ENCODE measurements around the gene MCHR2.

The MCHR2 gene

DNA sequence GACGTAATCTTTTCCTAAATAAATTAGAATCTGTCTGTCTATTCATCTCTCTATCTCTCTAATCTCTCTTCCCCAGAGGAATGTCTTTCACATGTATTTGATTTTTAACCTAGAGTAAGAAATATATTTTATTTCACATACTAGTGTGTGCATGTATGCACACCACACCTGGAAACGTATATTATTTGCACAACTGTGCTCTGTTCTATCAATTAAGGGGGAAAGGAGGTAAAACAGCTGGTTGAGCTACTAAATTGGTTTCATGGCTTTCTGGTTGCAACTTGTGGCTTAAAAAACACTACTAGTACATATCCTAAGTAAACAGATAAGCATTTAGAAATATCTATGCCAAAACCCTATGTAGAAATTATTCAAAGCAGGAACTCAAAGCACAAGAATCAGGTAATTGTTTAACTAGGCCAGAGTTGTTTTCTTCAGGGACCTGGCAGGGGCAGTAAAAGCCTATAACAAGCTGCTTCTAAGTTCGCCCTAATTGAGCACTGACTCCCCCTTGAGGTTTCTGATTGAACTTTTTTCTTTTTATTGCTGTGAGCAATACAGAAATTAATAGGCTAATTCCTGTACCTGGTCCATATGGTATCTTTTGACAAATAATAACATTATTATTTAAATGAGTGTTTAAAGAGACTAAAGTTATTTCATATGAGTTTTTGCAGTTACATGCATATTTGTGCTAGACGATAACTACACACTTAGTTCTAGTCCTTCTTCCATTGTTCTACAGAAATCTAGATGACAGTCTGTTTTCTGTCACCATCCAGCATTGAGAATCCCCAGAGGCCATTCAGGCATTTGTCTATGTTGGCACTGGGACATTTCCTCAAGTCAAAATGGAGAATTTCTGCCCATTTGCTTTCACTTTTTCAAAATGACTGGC lies 88.6 kb downstream of the MCHR2 start:
- no peak for DNase-seq (ENCODE audit: low read depth in 4 of 4, low spot score in 1 of 4)

DNA sequence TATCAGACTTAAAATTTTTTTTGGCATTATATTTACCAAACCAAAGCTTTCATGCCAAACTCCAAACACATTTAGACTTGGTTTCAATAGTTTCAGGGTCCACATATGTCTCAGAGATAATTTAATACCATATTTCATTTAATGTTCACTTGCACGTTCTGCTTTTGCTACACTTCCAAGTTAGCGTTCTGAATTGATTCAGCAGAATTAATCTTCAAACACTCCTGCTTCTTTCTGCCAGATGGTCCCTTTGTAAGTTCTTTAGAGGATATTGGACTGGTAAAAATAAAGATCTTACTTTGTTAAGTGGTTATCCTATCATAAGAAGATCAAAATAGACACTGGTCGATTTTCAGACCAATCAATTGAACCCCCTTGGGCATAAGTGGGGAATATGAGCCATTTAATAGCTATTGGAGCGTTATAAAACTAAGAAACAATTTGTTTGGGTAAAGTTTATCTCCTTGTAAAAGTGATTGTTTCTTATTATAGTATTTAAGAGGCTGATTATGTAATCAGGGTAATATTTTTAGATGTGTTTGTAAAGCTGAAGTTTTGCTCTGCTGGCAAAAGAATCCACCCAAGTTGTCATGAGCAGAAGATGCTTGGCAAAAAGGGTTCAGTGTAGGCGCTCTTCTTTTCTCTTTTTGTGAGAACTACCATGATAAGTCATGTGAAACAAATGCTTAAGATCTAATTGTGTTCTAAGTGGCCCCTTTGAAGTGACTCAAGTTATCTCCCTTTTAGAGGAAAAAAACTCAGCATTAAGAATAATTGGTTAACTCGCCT lies 92.2 kb downstream of the MCHR2 start:
- no peak for DNase-seq (ENCODE audit: low read depth in 4 of 4, low spot score in 1 of 4)

DNA sequence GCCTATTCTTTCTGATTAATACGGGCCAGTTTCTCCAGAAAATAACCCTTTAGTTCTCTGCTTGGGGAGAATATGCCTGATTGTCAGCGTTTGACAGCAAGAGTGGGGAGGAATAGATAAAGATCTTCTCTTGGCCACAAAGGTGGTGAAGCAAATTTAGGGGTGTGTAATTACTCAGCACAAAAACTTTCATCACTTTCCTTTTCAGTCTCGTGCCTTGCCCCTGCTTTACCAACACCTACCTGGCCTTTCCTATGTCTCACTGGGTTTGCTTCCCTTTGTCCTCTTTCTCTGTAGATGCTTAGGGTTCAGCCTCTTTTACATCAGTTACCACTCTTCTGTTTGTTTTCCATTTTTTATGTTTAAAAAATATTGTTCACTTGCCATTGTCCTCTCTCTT lies 99.2 kb downstream of the MCHR2 start:
- no peak for DNase-seq (ENCODE audit: low read depth in 4 of 4, low spot score in 1 of 4)

- no peak for DNase-seq (ENCODE audit: low read depth in 4 of 4, low spot score in 1 of 4)
Observed at GRCh38 chr6:99887066-99887465, 107.0 kb downstream of the MCHR2 start.

DNA sequence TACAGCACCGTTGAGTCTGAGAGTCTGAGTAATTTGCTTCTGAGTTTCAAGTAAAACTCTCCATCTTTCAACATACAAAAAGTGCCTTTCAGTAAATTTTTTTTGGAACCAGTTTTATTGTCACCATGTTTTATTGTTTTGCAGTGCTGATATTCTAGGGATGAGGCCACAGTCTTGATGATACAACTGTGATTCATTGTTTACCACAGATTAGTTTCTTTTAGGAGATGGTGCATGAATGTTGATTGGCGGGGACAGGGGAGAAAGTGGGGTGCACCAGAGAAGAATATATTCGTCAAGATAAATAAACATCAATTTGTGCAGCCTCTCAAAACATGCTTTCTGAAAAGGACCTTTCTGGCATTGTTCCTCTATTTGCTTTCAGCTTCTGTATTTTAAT lies 109.0 kb downstream of the MCHR2 start:
- DNase-seq (ENCODE audit: low read depth in 4 of 4, low spot score in 1 of 4): no peak

GRCh38 chr6:99882128-99882702 lies 111.8 kb downstream of the MCHR2 start:
- no peak for DNase-seq (ENCODE audit: low read depth in 4 of 4, low spot score in 1 of 4)

DNA sequence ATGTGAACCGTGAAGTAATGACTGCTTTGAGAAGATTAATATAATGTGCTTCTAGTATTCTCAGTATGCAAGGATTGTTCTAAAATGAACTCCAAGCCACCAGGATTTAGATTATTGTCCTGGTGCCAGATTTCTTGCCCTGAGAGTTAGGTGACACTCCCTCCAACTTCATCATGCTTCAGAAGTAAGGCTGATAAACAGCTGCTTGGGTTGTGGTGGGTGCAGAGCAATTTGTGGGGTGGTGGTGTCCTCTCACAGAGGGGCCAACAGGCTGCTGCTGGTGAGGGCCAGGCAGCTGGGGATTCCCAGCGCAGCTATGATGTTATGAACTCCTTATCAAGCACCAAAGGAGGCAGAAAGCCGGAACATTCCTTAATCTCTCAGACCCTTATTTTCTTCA lies 114.6 kb downstream of the MCHR2 start:
- no peak for DNase-seq (ENCODE audit: low read depth in 4 of 4, low spot score in 1 of 4)

GRCh38 chr6:99875068-99875467 lies 119.0 kb downstream of the MCHR2 start:
- no peak for DNase-seq (ENCODE audit: low read depth in 4 of 4, low spot score in 1 of 4)

DNA sequence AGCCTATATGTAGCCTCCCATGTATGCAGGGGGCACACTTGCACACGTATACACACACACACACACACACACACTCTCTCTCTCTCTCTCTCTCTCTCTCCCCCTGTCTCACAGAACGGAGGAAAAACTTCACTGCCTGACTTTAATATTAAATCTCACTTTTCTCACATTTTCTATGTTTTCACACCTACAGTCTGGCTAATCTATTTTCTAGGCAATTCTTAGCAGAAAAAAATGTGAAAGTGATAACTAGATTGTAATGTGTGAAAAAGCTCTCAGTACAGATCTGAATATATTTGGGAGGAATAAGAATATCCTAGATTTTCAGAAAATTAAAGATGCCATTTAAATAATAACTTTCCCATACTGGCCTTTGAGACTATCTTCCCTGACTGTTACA lies 120.9 kb downstream of the MCHR2 start:
- no peak for DNase-seq (ENCODE audit: low read depth in 4 of 4, low spot score in 1 of 4)

DNA sequence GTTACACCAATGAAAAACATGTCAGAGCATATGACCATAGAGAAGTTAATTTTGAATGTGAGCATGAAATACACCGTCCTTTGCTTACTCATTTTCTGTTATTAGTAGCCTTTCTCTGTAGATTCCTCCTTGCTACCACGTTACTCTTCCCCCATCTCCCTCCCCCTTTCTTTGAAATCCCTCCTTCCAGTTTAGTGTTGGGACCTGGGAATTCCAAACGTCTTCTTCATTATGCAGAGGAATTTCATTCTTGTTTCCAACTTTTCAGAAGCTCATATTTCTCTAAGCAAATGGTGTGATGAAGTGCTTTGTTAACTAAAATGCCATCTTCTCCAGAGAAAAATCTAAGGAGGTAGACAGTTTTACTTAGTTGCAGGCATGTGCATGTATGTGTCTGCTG lies 122.4 kb downstream of the MCHR2 start:
- DNase-seq (ENCODE audit: low read depth in 4 of 4, low spot score in 1 of 4): no peak
